OCI-LY1 (cell line): ENCODE measurements around the gene ATR.
A peak's percentile ranks its signal among the peaks of the same experiment; 100 is the strongest.
"Not testable (repeated sequence)": the region's sequence is repeated elsewhere in the genome, so short reads cannot be mapped to it uniquely, and the experiment has no call there.

Source experiments
- H2AFZ ChIP-seq: fragments of 200-600 bp; sonication (generic), shearing (Covaris generic); 2 replicates; pipeline ENCODE4 v1.6.0; 2014; ENCODE audit warnings: antibody characterized with exemption, mild to moderate bottlenecking, low read length
- H3F3A ChIP-seq: fragments of 200-600 bp; sonication (generic), shearing (Covaris generic); 2 replicates; pipeline ENCODE4 v1.6.0; 2014; ENCODE audit warnings: mild to moderate bottlenecking, antibody characterized with exemption, low read length, moderate library complexity; ENCODE audit not compliant: insufficient read depth
- H3K27ac ChIP-seq: fragments of 200-600 bp; sonication (generic); 2 replicates; pipeline ENCODE4 v1.5.1; 2014; ENCODE audit warnings: low read length, mixed run types, mild to moderate bottlenecking, low read depth; ENCODE audit not compliant: poor library complexity, severe bottlenecking
- H3K27me3 ChIP-seq: fragments of 200-600 bp; sonication (generic); 2 replicates; pipeline ENCODE4 v1.6.0; 2014; ENCODE audit warnings: antibody characterized with exemption, mild to moderate bottlenecking, low read length, moderate library complexity; ENCODE audit not compliant: insufficient read depth
- H3K36me3 ChIP-seq: fragments of 200-600 bp; sonication (generic); 2 replicates; pipeline ENCODE4 v1.6.1; 2014; ENCODE audit warnings: mild to moderate bottlenecking, antibody characterized with exemption, low read length, moderate library complexity, mixed read lengths; ENCODE audit not compliant: insufficient read depth
- H3K4me1 ChIP-seq: fragments of 200-600 bp; sonication (generic); 2 replicates; pipeline ENCODE4 v1.5.1; 2014; ENCODE audit warnings: mild to moderate bottlenecking, low read length, moderate library complexity; ENCODE audit not compliant: insufficient read depth, severe bottlenecking
- H3K4me2 ChIP-seq: fragments of 200-600 bp; sonication (generic), shearing (Covaris generic); 2 replicates; pipeline ENCODE4 v1.6.1; 2014; ENCODE audit warnings: low read length
- H3K4me3 ChIP-seq: fragments of 200-600 bp; sonication (generic); 2 replicates; pipeline ENCODE4 v1.5.1; 2014; ENCODE audit warnings: low read length, low read depth, mild to moderate bottlenecking, mixed read lengths; ENCODE audit not compliant: poor library complexity, severe bottlenecking
- H3K79me2 ChIP-seq: fragments of 200-600 bp; shearing (Covaris generic); 2 replicates; pipeline ENCODE4 v1.6.1; 2016; ENCODE audit warnings: mixed run types, low read length, mixed read lengths; ENCODE audit not compliant: insufficient read depth
- H3K9ac ChIP-seq: fragments of 200-600 bp; sonication (generic), shearing (Covaris generic); 2 replicates; pipeline ENCODE4 v1.6.1; 2014; ENCODE audit warnings: mild to moderate bottlenecking, low read length, mixed read lengths
- H3K9me2 ChIP-seq: fragments of 200-600 bp; sonication (generic), shearing (Covaris generic); 2 replicates; pipeline ENCODE4 v1.6.1; 2014; ENCODE audit warnings: low read depth, mild to moderate bottlenecking, low read length, mixed read lengths
- H3K9me3 ChIP-seq: fragments of 200-600 bp; shearing (Covaris generic); 2 replicates; pipeline ENCODE4 v1.6.1; 2014; ENCODE audit warnings: low read length, mixed read lengths
- H4K20me1 ChIP-seq: fragments of 200-600 bp; sonication (generic), shearing (Covaris generic); 2 replicates; pipeline ENCODE4 v1.6.0; 2016; ENCODE audit warnings: mild to moderate bottlenecking, low read length; ENCODE audit not compliant: insufficient read depth
- EZH2 ChIP-seq: fragments of 200-600 bp; sonication (generic), shearing (Covaris generic); IDR thresholded peaks from 2 replicates; pipeline ENCODE4 v1.8.0; 2017; ENCODE audit warnings: borderline replicate concordance, mixed run types, mild to moderate bottlenecking, antibody characterized with exemption, low read length, moderate library complexity, mixed read lengths
- TF ChIP-seq, protein P1 (sequence below): fragments of 200-600 bp; sonication (generic), shearing (Covaris generic); IDR thresholded peaks from 2 replicates; pipeline ENCODE4 v1.5.1; 2017; ENCODE audit warnings: mild to moderate bottlenecking, antibody characterized with exemption, low read length, moderate library complexity, mixed read lengths

Gene ATR

GRCh38 chr3:142588703-142589102, 10.2 kb upstream of the ATR start:
- no peaks in the 10 kb centered on the region for H3K79me2 ChIP-seq
- no peaks in the 10 kb centered on the region for H3K9me3 ChIP-seq
- no peak overlapping the region for H3K4me2 ChIP-seq
- TF ChIP-seq, protein P1, sequence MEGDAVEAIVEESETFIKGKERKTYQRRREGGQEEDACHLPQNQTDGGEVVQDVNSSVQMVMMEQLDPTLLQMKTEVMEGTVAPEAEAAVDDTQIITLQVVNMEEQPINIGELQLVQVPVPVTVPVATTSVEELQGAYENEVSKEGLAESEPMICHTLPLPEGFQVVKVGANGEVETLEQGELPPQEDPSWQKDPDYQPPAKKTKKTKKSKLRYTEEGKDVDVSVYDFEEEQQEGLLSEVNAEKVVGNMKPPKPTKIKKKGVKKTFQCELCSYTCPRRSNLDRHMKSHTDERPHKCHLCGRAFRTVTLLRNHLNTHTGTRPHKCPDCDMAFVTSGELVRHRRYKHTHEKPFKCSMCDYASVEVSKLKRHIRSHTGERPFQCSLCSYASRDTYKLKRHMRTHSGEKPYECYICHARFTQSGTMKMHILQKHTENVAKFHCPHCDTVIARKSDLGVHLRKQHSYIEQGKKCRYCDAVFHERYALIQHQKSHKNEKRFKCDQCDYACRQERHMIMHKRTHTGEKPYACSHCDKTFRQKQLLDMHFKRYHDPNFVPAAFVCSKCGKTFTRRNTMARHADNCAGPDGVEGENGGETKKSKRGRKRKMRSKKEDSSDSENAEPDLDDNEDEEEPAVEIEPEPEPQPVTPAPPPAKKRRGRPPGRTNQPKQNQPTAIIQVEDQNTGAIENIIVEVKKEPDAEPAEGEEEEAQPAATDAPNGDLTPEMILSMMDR = no peak
- TF ChIP-seq EZH2 = no peak
- H3K4me1 ChIP-seq = no peaks in the 10 kb centered on the region
- H3K36me3 ChIP-seq = no peaks in the 10 kb centered on the region
- H3K27ac ChIP-seq = no peak overlapping the region
- H3K9ac ChIP-seq = no peak overlapping the region
- no peaks in the 10 kb centered on the region for H3K9me2 ChIP-seq
- H3F3A ChIP-seq = no peaks in the 10 kb centered on the region
- no peaks in the 10 kb centered on the region for H4K20me1 ChIP-seq
- no peak overlapping the region for H2AFZ ChIP-seq
- no peak overlapping the region for H3K4me3 ChIP-seq
- H3K27me3 ChIP-seq = peaks cover 5% of the 10 kb centered on the region; the same call in 1 of the 2 replicates

- H4K20me1 ChIP-seq = no peaks in the 10 kb centered on the region
- no peaks in the 10 kb centered on the region for H3K36me3 ChIP-seq
- H3K79me2 ChIP-seq = no peaks in the 10 kb centered on the region
- H3F3A ChIP-seq = no peaks in the 10 kb centered on the region
- no peak overlapping the region for H3K27ac ChIP-seq
- H3K4me2 ChIP-seq = no peak overlapping the region
- no peaks in the 10 kb centered on the region for H3K4me1 ChIP-seq
- H3K4me3 ChIP-seq = no peak overlapping the region
- no peaks in the 10 kb centered on the region for H3K9me2 ChIP-seq
- TF ChIP-seq, protein P1 = peak; percentile 83
- no peak for TF ChIP-seq EZH2
- H2AFZ ChIP-seq = no peak overlapping the region
- no peaks in the 10 kb centered on the region for H3K9me3 ChIP-seq
- H3K27me3 ChIP-seq = peaks cover 5% of the 10 kb centered on the region; the same call in 1 of the 2 replicates
- no peak overlapping the region for H3K9ac ChIP-seq
Observed at GRCh38 chr3:142586803-142587406, 8.4 kb upstream of the ATR start.

DNA sequence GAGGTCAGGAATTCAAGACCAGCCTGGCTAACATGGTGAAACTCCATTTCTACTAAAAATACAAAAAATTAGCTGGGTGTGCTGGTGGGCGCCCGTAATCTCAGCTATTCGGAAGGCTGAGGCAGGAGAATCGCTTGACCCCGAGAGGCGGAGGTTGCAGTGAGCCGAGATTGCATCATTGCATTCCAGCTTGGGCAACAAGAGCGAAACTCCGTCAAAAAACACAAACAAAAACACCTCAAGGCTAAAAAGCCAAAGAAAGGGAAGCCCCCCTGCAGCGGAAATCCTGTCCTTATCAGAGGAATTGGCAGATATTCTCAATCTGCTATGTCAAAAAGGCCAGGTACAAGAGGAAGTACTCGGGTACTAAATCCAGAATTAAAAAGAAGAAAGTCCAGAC, 2.5 kb upstream of the ATR start:
- H2AFZ ChIP-seq, H3K36me3 ChIP-seq, H3K27me3 ChIP-seq, H4K20me1 ChIP-seq, H3K9me3 ChIP-seq, H3K9me2 ChIP-seq, H3K4me2 ChIP-seq, H3K4me3 ChIP-seq, H3F3A ChIP-seq, H3K27ac ChIP-seq, H3K9ac ChIP-seq: not testable (repeated sequence)
- peaks cover 26% of the 10 kb centered on the region for H3K4me1 ChIP-seq
- H3K79me2 ChIP-seq = peaks cover 23% of the 10 kb centered on the region

GRCh38 chr3:142580061-142580423, 1.5 kb upstream of the ATR start:
- H3K4me3 ChIP-seq = no peak overlapping the region
- no peaks in the 10 kb centered on the region for H4K20me1 ChIP-seq
- H3F3A ChIP-seq = no peaks in the 10 kb centered on the region
- H3K9me2 ChIP-seq = no peaks in the 10 kb centered on the region
- peaks cover 9% of the 10 kb centered on the region; the same call in 1 of the 2 replicates for H3K36me3 ChIP-seq
- TF ChIP-seq EZH2 = no peak
- TF ChIP-seq, protein P1 = no peak
- peaks cover 33% of the 10 kb centered on the region for H3K79me2 ChIP-seq
- no peak overlapping the region for H3K27ac ChIP-seq
- no peak overlapping the region for H3K9ac ChIP-seq
- no peak overlapping the region for H2AFZ ChIP-seq
- peaks cover 5% of the 10 kb centered on the region; the same call in 1 of the 2 replicates for H3K27me3 ChIP-seq
- H3K4me1 ChIP-seq = peaks cover 37% of the 10 kb centered on the region
- H3K9me3 ChIP-seq = no peaks in the 10 kb centered on the region
- H3K4me2 ChIP-seq = no peak overlapping the region
